ENCODE data around the gene CPVL. TPM values are rescaled to one million over a fixed set of nuclear protein-coding genes. Genes with fewer than 3 reads are reported as not detected.

Gene CPVL
- total RNA-seq, 4 donors from 2014 or later: 8.1 to 17.1 (median 10.1) TPM

DNA sequence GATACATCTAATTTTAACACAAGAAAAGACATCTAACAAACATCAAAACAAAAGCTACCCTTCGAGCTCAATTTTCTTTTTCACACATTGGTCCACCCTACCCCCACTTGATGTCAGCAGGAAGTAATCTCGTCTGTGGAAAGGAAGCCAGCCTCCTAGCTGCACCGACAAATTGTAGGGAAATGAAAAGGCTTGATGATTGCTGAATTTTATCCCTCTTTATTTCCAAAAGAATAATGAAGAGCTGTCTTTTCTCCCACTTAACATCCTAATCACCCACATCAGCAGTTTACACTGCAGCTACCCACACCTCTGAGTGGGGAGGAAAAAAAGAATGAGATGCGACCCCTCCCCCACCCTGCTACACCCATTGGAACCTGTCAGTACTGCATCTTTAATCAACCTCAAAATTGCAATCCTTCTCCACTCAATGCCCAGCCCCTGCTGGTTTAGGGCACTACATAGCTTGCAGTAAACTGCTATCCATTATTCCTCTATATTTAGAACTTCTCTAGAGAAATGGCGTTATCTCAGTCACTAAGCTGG, 10.6 kb upstream of the CPVL start:
- no peaks in the 10 kb centered on the region for H3K36me3 ChIP-seq
- no peaks in the 10 kb centered on the region for H3K4me1 ChIP-seq
- 28% methylated on average over 5 of the region's 5 CpGs for WGBS
- H3K4me3 ChIP-seq: no peak overlapping the region
- no peak overlapping the region for H3K27ac ChIP-seq
- H3K27me3 ChIP-seq: peaks cover 23% of the 10 kb centered on the region
- DNase-seq (ENCODE audit: low spot score in 2 of 2): no peak
- TF ChIP-seq, protein P1, sequence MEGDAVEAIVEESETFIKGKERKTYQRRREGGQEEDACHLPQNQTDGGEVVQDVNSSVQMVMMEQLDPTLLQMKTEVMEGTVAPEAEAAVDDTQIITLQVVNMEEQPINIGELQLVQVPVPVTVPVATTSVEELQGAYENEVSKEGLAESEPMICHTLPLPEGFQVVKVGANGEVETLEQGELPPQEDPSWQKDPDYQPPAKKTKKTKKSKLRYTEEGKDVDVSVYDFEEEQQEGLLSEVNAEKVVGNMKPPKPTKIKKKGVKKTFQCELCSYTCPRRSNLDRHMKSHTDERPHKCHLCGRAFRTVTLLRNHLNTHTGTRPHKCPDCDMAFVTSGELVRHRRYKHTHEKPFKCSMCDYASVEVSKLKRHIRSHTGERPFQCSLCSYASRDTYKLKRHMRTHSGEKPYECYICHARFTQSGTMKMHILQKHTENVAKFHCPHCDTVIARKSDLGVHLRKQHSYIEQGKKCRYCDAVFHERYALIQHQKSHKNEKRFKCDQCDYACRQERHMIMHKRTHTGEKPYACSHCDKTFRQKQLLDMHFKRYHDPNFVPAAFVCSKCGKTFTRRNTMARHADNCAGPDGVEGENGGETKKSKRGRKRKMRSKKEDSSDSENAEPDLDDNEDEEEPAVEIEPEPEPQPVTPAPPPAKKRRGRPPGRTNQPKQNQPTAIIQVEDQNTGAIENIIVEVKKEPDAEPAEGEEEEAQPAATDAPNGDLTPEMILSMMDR (IDR thresholded peaks at IDR 0.05): no peak
- TF ChIP-seq EP300 (IDR thresholded peaks at IDR 0.05) (no peak), POLR2A (IDR thresholded peaks at IDR 0.05) (no peak), POLR2AphosphoS5 (IDR thresholded peaks at IDR 0.05) (no peak)
- H3K9me3 ChIP-seq: no peaks in the 10 kb centered on the region

DNA sequence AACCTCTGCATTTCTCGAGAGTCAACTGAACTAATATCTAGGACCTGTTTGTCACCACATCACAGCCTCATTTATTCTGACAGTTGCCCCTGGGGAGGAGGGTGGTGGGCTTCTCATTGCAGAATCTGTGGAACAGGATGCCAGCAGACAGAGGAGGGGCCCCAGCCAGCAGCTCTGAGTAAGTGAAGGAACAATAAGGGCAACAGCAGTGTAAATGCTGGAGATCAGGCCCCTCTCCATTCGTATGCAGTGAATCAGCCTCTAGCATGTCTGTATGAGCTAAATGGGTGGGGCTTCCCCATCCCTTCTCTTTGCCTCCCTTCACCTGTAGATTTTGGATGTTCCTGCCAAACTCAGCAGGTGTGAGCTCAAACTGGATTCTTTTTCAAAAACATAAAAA, 7.7 kb upstream of the CPVL start:
- DNase-seq (ENCODE audit: low spot score in 2 of 2): no peak
- peaks cover 10% of the 10 kb centered on the region for H3K27me3 ChIP-seq

DNA sequence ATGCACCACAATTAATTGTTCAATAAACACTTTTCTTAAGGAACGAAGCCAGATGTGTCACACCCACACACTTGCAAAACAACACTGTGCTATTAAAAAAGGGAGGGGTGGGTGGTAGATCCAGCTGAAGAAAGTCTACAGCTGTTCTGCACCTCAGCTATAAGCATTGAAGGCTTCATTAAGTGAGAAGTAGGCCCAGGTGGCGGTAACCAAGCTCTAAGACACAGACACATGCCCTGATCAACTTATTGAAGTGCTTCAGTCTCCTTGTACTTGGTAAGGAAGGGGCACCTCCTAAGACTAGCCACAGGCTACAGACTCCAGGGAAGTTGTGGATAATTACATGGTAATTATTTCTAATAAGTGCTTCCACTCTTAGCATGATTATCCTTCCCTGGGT, 4.5 kb upstream of the CPVL start:
- no peak for DNase-seq (ENCODE audit: low spot score in 2 of 2)
- Histone ChIP-seq H3K9me3 (no peaks in the 10 kb centered on the region), H3K4me1 (peaks cover 12% of the 10 kb centered on the region), H3K27ac (no peak overlapping the region), H3K36me3 (no peaks in the 10 kb centered on the region), H3K27me3 (peaks cover 20% of the 10 kb centered on the region), H3K4me3 (no peak overlapping the region)
- WGBS: 82% methylated on average over 2 of the region's 2 CpGs
- TF ChIP-seq POLR2A (IDR thresholded peaks at IDR 0.05) (no peak), EP300 (IDR thresholded peaks at IDR 0.05) (no peak), POLR2AphosphoS5 (IDR thresholded peaks at IDR 0.05) (no peak)
- TF ChIP-seq, protein P1 (IDR thresholded peaks at IDR 0.05): no peak

More for the DNA sequence above, 7.7 kb upstream of the CPVL start:
- Histone ChIP-seq H3K4me1 (no peaks in the 10 kb centered on the region), H3K9me3 (no peaks in the 10 kb centered on the region), H3K36me3 (no peaks in the 10 kb centered on the region), H3K27ac (no peak overlapping the region), H3K4me3 (no peak overlapping the region)
- 72% methylated on average over 2 of the region's 2 CpGs for WGBS
- TF ChIP-seq, protein P1 (IDR thresholded peaks at IDR 0.05): no peak
- TF ChIP-seq POLR2A (IDR thresholded peaks at IDR 0.05) (no peak), EP300 (IDR thresholded peaks at IDR 0.05) (no peak), POLR2AphosphoS5 (IDR thresholded peaks at IDR 0.05) (no peak)

DNA sequence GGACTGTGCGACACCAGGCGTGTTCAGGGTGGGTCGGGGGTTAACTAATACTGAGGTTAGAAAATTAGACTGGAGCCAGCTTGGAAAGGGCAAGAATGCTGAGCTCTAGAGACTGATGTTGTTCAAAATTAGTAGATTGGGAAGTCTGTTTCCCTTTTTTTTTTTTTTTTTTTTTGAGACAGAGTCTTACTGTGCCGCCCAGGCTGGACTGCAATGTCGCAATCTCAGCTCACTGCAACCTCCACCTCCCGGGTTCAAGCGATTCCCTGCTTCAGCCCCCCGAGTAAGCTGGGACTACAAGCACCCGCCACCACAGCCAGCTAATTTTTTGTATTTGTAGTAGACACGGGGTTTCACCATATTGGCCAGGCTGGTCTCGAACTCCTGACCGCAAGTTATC, 2.7 kb upstream of the CPVL start:
- H3K36me3 ChIP-seq: no peaks in the 10 kb centered on the region
- H3K4me3 ChIP-seq: no peak overlapping the region
- no peak for DNase-seq (ENCODE audit: low spot score in 2 of 2)
- H3K27me3 ChIP-seq: peaks cover 33% of the 10 kb centered on the region
- H3K4me1 ChIP-seq: peaks cover 18% of the 10 kb centered on the region
- TF ChIP-seq, protein P1 (IDR thresholded peaks at IDR 0.05): no peak
- no peak for TF ChIP-seq POLR2AphosphoS5 (IDR thresholded peaks at IDR 0.05)
- TF ChIP-seq POLR2A (IDR thresholded peaks at IDR 0.05): no peak
- no peak for TF ChIP-seq EP300 (IDR thresholded peaks at IDR 0.05)
- H3K27ac ChIP-seq: no peak overlapping the region
- no peaks in the 10 kb centered on the region for H3K9me3 ChIP-seq
- WGBS: 90% methylated on average over 12 of the region's 12 CpGs

DNA sequence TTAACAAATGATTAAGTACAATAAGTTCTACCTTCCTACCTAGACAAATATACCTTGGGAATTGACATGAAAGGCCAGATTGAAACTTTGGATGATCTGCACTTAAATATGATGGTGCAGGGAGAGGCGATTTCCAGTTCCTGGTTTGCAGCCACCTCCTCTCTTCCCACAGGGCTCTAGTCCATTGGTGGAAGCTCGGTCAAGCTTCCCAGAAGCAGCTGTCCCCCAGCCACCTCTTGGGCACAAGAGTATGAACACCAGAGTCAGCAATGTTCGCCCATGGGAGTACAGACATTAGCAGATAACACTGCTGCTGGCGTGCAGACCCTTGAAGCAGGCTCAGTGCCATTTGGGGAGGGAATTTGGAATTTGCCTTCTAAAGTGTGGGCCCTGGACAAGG, 1.5 kb upstream of the CPVL start:
- H3K36me3 ChIP-seq: no peaks in the 10 kb centered on the region
- no peak for TF ChIP-seq EP300 (IDR thresholded peaks at IDR 0.05)
- no peak for TF ChIP-seq POLR2A (IDR thresholded peaks at IDR 0.05)
- TF ChIP-seq, protein P1 (IDR thresholded peaks at IDR 0.05): no peak
- no peak for TF ChIP-seq POLR2AphosphoS5 (IDR thresholded peaks at IDR 0.05)
- peaks cover 37% of the 10 kb centered on the region for H3K27me3 ChIP-seq
- H3K4me3 ChIP-seq: no peak overlapping the region
- H3K4me1 ChIP-seq: peaks cover 18% of the 10 kb centered on the region
- WGBS: 77% methylated on average over 4 of the region's 4 CpGs
- no peak for DNase-seq (ENCODE audit: low spot score in 2 of 2)
- no peak overlapping the region for H3K27ac ChIP-seq
- H3K9me3 ChIP-seq: no peaks in the 10 kb centered on the region

Measured in suprapubic skin (tissue), 4 donors.